A549 (cell line): ENCODE data around the gene NTNG2. TPM values are rescaled to one million over a fixed set of nuclear protein-coding genes. Genes with fewer than 3 reads are reported as not detected.

Experiments used
- ATAC-seq, 2 experiments: fragments of 200-7000 bp in 1 of 2; fragments of >200 bp in 1 of 2; cut with Nextera tagmentation in 1 of 2; cut with Tn5 transposase in 1 of 2; 3 replicates each; pipeline versions ENCODE4 v1.8.0 to v1.9.1; 2018 to 2020; ENCODE audit warnings: mild to moderate bottlenecking in 1 of 2, moderate library complexity in 1 of 2
- CTCF ChIA-PET: fragments of 300-600 bp; sonication (Branson Sonifier 250); formaldehyde crosslinking; extraction: SDS; loops from one replicate; lab custom pipeline; 2021; ENCODE audit warnings: antibody characterized with exemption, inconsistent platforms; lab: Yijun Ruan, JAX
- POLR2A ChIA-PET: fragments of 350-600 bp; formaldehyde crosslinking; extraction: SDS; loops from one replicate; lab custom pipeline; 2021; ENCODE audit warnings: antibody characterized with exemption, inconsistent platforms; lab: Yijun Ruan, JAX
- DNase-seq, 2 experiments: peaks; one replicate each; pipeline versions ENCODE4 v3.0.0 to v3.0.0-alpha.2; 2011 to 2016; ENCODE audit warnings: low read depth in 1 of 2, low spot score in 1 of 2
- FAIRE-seq: peaks from 2 replicates; lab custom pipeline; 2011; peaks lifted over from hg19 to GRCh38; lab: Jason Lieb, UNC
- H3K27ac ChIP-seq, 2 experiments: fragments of >200 bp; sonication (Bioruptor Twin); formaldehyde crosslinking; 3 replicates each; pipeline ENCODE4 v1.5.1; 2016 to 2017
- H3K4me1 ChIP-seq: fragments of >200 bp; sonication (Bioruptor Twin); formaldehyde crosslinking; 3 replicates; pipeline ENCODE4 v1.6.1; 2016
- H3K4me2 ChIP-seq: fragments of >200 bp; sonication (Bioruptor Twin); formaldehyde crosslinking; 3 replicates; pipeline ENCODE4 v1.6.1; 2016
- H3K4me3 ChIP-seq: fragments of >200 bp; sonication (Bioruptor Twin); formaldehyde crosslinking; 3 replicates; pipeline ENCODE4 v1.5.1; 2016
- H3K9me3 ChIP-seq: fragments of >200 bp; sonication (Bioruptor Twin); formaldehyde crosslinking; 3 replicates; pipeline ENCODE4 v1.6.1; 2016
- BHLHE40 ChIP-seq: IDR thresholded peaks from 2 replicates; pipeline ENCODE4 v1.6.1; 2012; ENCODE audit warnings: low read depth, low read length, inconsistent platforms
- CBX2 ChIP-seq: fragments of 200-600 bp; sonication (generic); IDR thresholded peaks from 2 replicates; pipeline ENCODE4 v1.6.1; 2016; ENCODE audit warnings: low read depth, mild to moderate bottlenecking, borderline replicate concordance
- EHF ChIP-seq: fragments of 250-450 bp; sonication (Bioruptor Pico); IDR thresholded peaks from 2 replicates; pipeline ENCODE4 v1.5.0; 2020; ENCODE audit warnings: mild to moderate bottlenecking
- EHMT2 ChIP-seq: fragments of 200-600 bp; sonication (generic); IDR thresholded peaks from 2 replicates; pipeline ENCODE4 v1.6.1; 2016; ENCODE audit warnings: antibody characterized with exemption, low read depth, mild to moderate bottlenecking, moderate library complexity
- FOSB ChIP-seq: fragments of 250-450 bp; sonication (Bioruptor Pico); IDR thresholded peaks from 2 replicates; pipeline ENCODE4 v1.5.0; 2020; ENCODE audit warnings: mild to moderate bottlenecking, moderate library complexity
- FOXS1 ChIP-seq: fragments of 250-450 bp; sonication (Bioruptor Pico); IDR thresholded peaks from 2 replicates; pipeline ENCODE4 v1.5.0; 2020; ENCODE audit warnings: mild to moderate bottlenecking, moderate library complexity
- GATA3 ChIP-seq: IDR thresholded peaks from 2 replicates; pipeline ENCODE4 v1.6.1; 2012; ENCODE audit warnings: borderline replicate concordance
- HOXA7 ChIP-seq: fragments of 250-450 bp; sonication (Bioruptor Pico); IDR thresholded peaks from 2 replicates; pipeline ENCODE4 v1.5.0; 2020; ENCODE audit warnings: mild to moderate bottlenecking, moderate library complexity
- KDM1A ChIP-seq: fragments of 200-600 bp; sonication (generic); IDR thresholded peaks from 2 replicates; pipeline ENCODE4 v1.6.1; 2016; ENCODE audit warnings: low read depth, mild to moderate bottlenecking
- MAFK ChIP-seq: fragments of 450-650 bp; IDR thresholded peaks from 2 replicates; pipeline ENCODE4 v1.6.1; 2014; ENCODE audit not compliant: partially characterized antibody
- MAX ChIP-seq: IDR thresholded peaks from 2 replicates; pipeline ENCODE4 v1.6.1; 2012
- MYC ChIP-seq: IDR thresholded peaks from 2 replicates; pipeline ENCODE4 v1.6.1; 2012; ENCODE audit warnings: mild to moderate bottlenecking, inconsistent platforms, low read length, improper control_type of control experiment, borderline replicate concordance
- NFE2L2 ChIP-seq: fragments of 150-350 bp; conservative IDR thresholded peaks from 2 replicates; pipeline ENCODE4 v1.6.1; 2014; ENCODE audit warnings: low read length
- NPAS2 ChIP-seq: fragments of 250-450 bp; sonication (Bioruptor Pico); IDR thresholded peaks from 2 replicates; pipeline ENCODE4 v1.8.0; 2022; ENCODE audit warnings: mild to moderate bottlenecking, moderate library complexity, borderline replicate concordance
- NR3C1 ChIP-seq: fragments of >200 bp; sonication (Bioruptor Twin); formaldehyde crosslinking; IDR thresholded peaks from 3 replicates; pipeline ENCODE4 v1.6.1; 2017
- PBX3 ChIP-seq: IDR thresholded peaks from 2 replicates; pipeline ENCODE4 v1.6.1; 2012
- POLR2AphosphoS2 ChIP-seq: conservative IDR thresholded peaks from 2 replicates; pipeline ENCODE4 v1.6.1; 2012; ENCODE audit warnings: low read length, improper control_type of control experiment, inconsistent platforms
- REST ChIP-seq: fragments of 200-600 bp; sonication (generic); IDR thresholded peaks from 2 replicates; pipeline ENCODE4 v1.6.1; 2016; ENCODE audit warnings: antibody characterized with exemption, mild to moderate bottlenecking, moderate library complexity
- RNF2 ChIP-seq: fragments of 200-600 bp; sonication (generic); IDR thresholded peaks from 2 replicates; pipeline ENCODE4 v1.6.1; 2016; ENCODE audit warnings: low read depth, mild to moderate bottlenecking, antibody characterized with exemption, moderate library complexity, borderline replicate concordance
- TFCP2L1 ChIP-seq: fragments of 250-450 bp; sonication (Bioruptor Pico); IDR thresholded peaks from 2 replicates; pipeline ENCODE4 v1.5.0; 2021; ENCODE audit warnings: mild to moderate bottlenecking
- TP53 ChIP-seq: fragments of 250-450 bp; sonication (Bioruptor Pico); IDR thresholded peaks from 2 replicates; pipeline ENCODE4 v1.5.0; 2021; ENCODE audit warnings: mild to moderate bottlenecking, moderate library complexity
- USF2 ChIP-seq: fragments of 450-650 bp; IDR thresholded peaks from 2 replicates; pipeline ENCODE4 v1.6.1; 2014; ENCODE audit warnings: antibody characterized with exemption
- ZC3H11A ChIP-seq: fragments of 450-650 bp; IDR thresholded peaks from 2 replicates; pipeline ENCODE4 v1.6.1; 2014; ENCODE audit warnings: antibody characterized with exemption, mild to moderate bottlenecking
- ZNF302 ChIP-seq: fragments of 250-450 bp; sonication (Bioruptor Pico); IDR thresholded peaks from 2 replicates; pipeline ENCODE4 v1.9.0; 2021; ENCODE audit warnings: inconsistent platforms, mild to moderate bottlenecking, moderate library complexity
- ZSCAN20 ChIP-seq: fragments of 250-450 bp; sonication (Bioruptor Pico); IDR thresholded peaks from 2 replicates; pipeline ENCODE4 v1.8.0; 2022; ENCODE audit warnings: mild to moderate bottlenecking, moderate library complexity
- WGBS: methylation state at CpG from one replicate; pipeline ENCODE4 v1.1.6; 2017; ENCODE audit errors: missing lambda C conversion rate; 5-methylcytosine and 5-hydroxymethylcytosine counted together
- polyA plus RNA-seq, 4 experiments: library from polyadenylated mRNA; depleted of rRNA in 3 of 4; stranded (reverse); fragments of >200 nt; fragmentation: RNase III in 1 of 4; extraction: RNeasy Plus Mini Kit Qiagen cat#74134 plus additional on column Dnase treatment in 1 of 4; gene quantifications; 2 replicates in 3 of 4; 3 replicates in 1 of 4; pipeline ENCODE4 v1.2.3, GENCODE V29; 2011 to 2017

The NTNG2 gene
- polyA plus RNA-seq, 2 of the 4 experiments (the other 2 are of a cell fraction): 0.52 to 1.0 TPM

GRCh38 chr9:132211570-132211969 lies 49.7 kb downstream of the NTNG2 start:
- Histone ChIP-seq H3K4me3 (no peak overlapping the region), H3K27ac (no peak overlapping the region), H3K9me3 (no peaks in the 10 kb centered on the region), H3K4me1 (peaks cover 11% of the 10 kb centered on the region), H3K4me2 (no peak overlapping the region)
- 64% methylated on average over 7 of the region's 7 CpGs for WGBS
- TF ChIP-seq MYC (no peak), REST (no peak), CBX2 (no peak), ZSCAN20 (CRISPR knock-in tag) (no peak), GATA3 (no peak), EHMT2 (no peak), HOXA7 (CRISPR knock-in tag) (no peak), MAFK (no peak), PBX3 (no peak), ZNF302 (CRISPR knock-in tag) (no peak), FOXS1 (CRISPR knock-in tag) (no peak), RNF2 (no peak), NFE2L2 (no peak), KDM1A (no peak), ZC3H11A (no peak), USF2 (no peak), BHLHE40 (no peak), NPAS2 (no peak), FOSB (CRISPR knock-in tag) (no peak)
- ChIA-PET POLR2A (no interaction called here), CTCF (interaction anchor here (1.5 to 3.3 kb wide), 2 partner anchors 25 to 41 kb away, joined by 7 to 10 read pairs; no protein-coding TSS in a partner anchor)
- DNase-seq: no peak
- no peak for FAIRE-seq
- no peak for ATAC-seq

- peak; percentile 83 to 86 for ATAC-seq
- ChIA-PET CTCF (interaction anchor here (0.6 to 3.3 kb wide), 9 partner anchors 9 to 618 kb away, joined by 3 to 10 read pairs (median 3); no protein-coding TSS in a partner anchor), POLR2A (interaction anchor here (0.7 kb wide), 1 partner anchor 1207 kb away, joined by 4 read pairs; no protein-coding TSS in a partner anchor)
- H3K9me3 ChIP-seq: no peaks in the 10 kb centered on the region
- no peak for TF ChIP-seq MAX
- TF ChIP-seq TP53 (CRISPR knock-in tag): no peak
- no peak for TF ChIP-seq NR3C1
- TF ChIP-seq ZC3H11A: no peak
- TF ChIP-seq EHF (CRISPR knock-in tag): no peak
- no peak for TF ChIP-seq POLR2AphosphoS2
- no peak for TF ChIP-seq TFCP2L1
- no peak for TF ChIP-seq MYC
- no peak overlapping the region for H3K4me3 ChIP-seq
- H3K27ac ChIP-seq: peak overlapping the region; percentile 53 to 67; a peak in 4 of 6 replicates
- peak; percentile 51 to 72 for DNase-seq
- peak overlapping the region; percentile 67 for H3K4me2 ChIP-seq
- peaks cover 11% of the 10 kb centered on the region for H3K4me1 ChIP-seq
- WGBS: 22% methylated on average over 14 of the region's 18 CpGs
- no peak for FAIRE-seq
Measured at GRCh38 chr9:132214027-132214622, 52.3 kb downstream of the NTNG2 start.
